Dedifferentiated amniotic fluid mesenchymal stem cell (primary cell): ENCODE measurements around the gene MTSS2.

Experiments used
- DNase-seq: peaks from one replicate; pipeline ENCODE4 v3.0.0-alpha.2; 2016; ENCODE audit errors: extremely low spot score

MTSS2 gene

DNA sequence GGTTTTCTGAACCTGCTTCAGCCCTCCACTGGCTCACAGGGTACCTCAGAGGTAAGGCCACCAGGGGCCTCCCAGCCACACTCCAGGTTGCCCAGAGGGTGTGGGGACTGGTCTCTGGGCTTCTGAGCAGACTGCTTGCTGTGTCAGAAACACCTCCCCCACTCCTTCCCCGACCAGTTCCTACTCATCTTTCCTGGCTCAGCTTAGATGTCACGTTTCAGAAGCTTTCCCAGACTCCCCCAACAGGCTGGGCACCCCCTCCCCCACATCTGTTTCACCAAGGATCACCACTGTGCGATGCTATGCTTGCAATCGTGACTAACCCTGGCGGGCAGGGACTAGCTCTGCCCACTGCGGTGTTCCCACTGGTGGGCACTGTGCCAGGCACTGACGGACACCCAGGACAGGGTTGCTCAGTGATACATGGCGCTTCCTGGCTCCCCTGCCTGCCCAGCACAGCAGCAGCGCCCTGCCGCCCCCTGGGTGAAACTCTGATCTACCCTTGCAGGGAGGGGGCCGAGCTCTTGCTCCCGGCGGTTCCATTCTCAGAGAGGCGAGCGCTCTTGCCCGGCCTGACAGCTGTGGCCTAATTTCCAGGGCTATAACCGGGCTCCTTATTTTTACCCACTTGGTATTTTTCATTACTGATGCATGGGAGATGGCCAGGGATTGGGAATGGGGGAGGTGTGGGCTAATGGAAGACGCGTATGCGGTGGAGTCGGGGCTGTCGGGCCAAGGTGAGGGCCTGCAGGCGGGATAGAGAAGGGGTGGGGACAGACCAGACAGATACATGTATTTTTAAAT lies 29.4 kb upstream of the MTSS2 start:
- DNase-seq: peak; percentile 91

DNA sequence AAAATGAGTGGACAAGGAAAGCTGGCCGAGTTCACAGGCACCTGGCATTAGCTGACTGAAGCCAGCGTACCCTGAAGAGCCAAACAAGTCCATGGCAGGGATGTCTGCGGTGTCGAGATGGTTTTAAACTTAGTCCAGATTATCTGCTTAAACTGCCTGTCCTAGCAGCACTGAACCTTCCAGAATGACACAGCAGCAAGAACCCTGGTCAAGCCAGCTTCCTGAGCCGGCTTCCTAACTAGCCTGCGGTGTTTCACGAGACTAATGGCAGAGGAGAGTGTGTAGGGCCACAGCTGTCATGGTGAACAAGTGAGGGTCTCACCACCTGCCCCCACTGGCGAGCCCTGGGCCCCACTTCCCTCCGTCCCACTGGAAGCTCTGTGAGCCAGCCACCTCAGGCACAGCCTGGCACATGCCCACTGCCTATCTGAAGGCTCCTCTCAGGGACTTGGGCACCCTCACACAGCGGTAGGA lies 28.8 kb upstream of the MTSS2 start:
- DNase-seq: no peak

- no peak for DNase-seq
These were observed 28.0 kb upstream of the MTSS2 start for GRCh38 chr16:70713824-70714223.

DNA sequence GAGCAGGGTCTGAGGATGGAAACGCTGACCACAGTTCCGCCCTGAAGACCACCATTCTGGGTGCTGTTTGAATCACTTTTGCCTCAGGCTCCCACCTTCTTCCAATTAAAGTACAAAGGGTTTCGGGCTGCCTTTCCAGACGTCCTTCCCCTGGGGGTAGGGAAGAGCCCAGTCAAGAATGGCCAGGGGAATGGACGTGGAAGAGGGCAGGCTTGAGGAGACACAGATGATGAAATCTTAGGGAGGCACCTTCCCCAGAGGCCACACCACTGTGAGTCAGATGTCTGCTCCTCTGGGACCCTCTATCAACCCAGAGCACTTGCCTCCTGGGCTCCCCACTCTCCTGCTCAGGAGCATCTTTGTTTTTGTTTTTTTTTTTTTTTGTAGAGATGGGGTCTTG lies 27.5 kb upstream of the MTSS2 start:
- no peak for DNase-seq

DNA sequence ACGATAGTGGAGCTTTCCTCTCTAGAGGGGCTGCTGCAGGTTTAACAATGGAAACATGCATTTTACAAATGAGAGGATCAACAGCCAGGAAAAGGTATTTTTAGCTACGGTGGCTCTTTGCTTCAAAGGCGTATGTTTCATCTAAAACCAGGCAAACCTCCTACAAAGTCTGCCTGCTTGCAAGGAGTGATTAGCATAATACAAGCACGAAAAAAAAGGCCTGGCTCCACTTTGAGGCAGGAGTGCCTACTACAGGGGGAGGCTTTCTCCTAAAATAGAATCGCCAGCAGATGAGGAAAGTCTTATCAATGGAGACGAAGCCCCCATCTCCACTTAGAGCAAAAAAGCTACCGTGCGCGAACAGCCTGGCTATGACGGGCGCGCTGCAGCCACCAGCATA lies 27.1 kb upstream of the MTSS2 start:
- DNase-seq: no peak

- no peak for DNase-seq
These were observed 26.5 kb upstream of the MTSS2 start for GRCh38 chr16:70712359-70712758.

- DNase-seq: no peak
These were observed 25.6 kb upstream of the MTSS2 start for GRCh38 chr16:70711211-70712031.

DNA sequence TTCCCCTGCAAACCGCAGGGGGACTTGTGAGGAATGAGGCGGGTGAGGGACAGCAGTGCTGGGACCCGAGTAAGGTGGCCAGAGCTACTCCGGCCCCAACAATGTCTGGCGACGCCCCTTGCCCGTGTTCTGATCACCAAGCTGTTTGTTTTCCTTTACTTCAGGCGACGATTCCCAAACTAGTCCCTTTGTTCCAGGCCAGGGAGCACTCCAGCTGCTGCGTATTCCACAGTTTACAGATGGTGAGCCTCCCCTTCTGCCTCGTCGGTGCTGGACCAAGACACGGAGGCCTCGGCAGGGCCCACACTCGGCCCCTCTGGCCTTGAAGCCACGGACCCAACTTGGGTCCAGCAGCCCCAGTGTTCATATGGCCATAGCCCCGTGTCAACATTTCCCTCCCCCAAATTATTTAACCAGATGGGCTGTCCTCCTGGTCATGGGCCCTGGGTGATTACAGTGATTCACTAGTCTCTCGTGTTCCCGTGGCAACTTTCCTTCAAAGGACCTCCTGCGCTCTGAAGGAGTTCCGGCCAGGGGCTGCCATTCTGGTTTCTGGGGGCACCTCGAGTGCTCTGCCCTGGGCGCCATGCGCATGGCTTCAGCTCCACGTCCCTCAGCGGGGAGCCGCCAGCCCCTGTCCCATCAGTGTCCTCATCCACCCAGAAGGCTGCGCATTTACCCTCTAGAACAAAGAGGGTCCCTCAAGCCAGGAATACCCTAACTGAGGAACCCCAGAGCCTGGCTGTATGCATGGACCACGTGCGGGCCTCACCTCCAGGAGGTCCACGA lies 24.8 kb upstream of the MTSS2 start:
- DNase-seq: no peak

GRCh38 chr16:70709942-70710341 lies 24.1 kb upstream of the MTSS2 start:
- no peak for DNase-seq

GRCh38 chr16:70709457-70709856 lies 23.6 kb upstream of the MTSS2 start:
- DNase-seq: no peak

GRCh38 chr16:70708366-70709246 lies 22.8 kb upstream of the MTSS2 start:
- DNase-seq: no peak

DNA sequence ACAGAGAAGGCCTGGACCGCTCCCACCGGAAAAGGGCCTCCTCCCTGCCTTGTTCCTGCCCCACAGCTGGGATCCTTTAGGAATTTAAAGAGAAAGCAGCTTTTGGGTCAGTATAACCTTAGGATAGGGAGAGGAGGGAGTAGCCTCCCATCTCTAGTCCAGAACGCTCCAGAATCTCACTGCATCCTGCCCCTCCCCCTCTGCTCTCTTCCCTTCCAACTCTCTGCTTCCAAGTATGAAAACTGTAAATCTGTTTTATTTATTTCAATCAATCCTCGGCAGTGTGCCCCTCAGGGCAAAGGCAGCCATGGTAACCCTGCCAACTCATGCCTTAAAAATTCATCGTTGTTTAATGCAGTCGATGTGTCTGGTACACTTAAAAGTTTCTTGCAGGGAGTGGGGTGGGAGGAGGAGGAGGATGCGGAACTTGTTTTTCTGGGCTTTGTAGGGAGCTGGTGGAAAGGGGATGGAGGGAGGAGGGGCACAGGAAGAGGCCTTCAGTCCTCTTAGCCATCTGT lies 21.2 kb upstream of the MTSS2 start:
- peak; percentile 91 for DNase-seq

DNA sequence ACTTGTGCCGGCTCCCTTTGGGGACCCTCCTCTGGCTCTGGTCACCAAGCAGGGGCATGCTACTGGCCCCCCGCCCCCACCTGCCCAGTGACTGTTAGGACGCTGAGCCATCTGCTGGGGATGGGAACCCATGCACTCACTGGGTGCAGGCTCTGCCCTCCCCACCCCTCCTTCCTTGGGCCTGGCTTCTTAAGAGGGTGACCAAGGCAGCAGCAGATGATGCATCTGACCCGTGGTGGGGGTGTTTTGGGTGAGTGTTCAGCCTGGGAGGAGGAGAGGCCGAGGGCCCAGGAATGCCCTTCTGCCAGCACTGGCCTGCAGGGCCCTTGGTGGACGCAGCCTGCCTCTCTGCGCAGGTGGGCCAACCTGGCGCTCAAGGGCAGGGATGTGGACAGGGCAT lies 19.2 kb upstream of the MTSS2 start:
- no peak for DNase-seq

GRCh38 chr16:70704586-70704985 lies 18.7 kb upstream of the MTSS2 start:
- no peak for DNase-seq

DNA sequence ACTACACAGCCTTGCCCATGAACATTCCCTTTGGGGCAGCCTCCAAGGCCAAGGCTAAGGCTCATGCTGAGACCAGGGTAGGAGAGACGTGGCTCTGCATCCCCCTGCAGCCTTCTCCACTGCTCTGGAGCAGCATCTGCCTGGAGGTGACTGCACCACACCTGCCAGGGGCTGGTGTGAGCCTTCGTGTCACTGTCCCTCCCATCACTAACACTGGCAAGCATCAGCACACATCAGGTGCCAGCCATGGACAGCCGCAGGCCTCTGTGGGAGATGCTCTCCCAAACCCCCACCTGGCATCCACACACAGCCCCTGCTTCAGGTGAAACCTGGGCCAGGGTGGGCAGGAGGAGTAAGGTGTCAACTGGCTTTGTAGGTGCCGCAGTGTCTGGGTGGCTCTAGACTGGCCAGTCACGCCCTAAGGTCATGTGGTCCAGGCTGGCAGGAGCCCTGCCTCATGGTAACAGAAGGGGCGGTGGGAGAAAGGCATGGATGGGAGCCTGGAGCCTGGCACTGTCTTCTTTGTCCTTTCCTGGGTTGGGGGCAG lies 18.1 kb upstream of the MTSS2 start:
- no peak for DNase-seq

DNA sequence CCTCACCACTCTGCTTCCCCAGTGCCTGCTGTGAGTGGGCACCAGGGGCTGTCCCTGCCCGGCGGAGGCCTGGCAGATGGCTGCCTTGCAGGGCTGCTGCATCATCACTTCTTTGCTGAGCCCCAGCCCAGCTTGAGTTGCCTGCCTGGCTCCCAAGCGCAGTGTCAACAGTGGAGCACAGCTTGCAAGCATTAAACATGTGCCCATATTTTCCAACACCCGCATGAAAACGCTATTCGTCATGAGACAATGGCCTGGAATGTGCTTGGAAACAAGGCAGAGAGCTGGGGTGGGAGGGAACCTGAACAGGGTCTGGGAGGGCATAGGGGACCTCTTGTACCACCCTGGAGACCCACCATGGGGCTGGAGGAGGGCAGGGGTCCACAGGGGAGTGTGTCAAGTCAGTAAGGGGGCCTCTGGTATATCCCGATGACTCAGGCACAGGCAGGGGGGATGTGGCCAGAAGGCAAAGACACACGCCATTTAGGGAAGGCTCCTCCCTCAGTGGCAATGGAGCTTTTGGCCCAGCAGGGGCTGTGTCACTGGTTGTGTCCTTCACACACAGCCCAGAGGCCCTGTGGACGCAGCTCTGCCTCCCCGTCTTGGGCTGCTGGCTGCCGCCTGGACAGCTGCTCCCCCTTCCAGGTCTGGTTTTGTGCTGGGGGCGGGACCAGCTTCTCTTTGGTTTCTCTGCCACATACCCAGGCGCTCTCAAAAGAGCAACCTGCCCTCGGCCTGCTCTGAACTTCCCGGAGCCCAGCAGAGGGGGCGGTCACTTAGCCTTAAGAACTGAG lies 17.4 kb upstream of the MTSS2 start:
- peak; percentile 91 for DNase-seq

GRCh38 chr16:70702624-70703023 lies 16.8 kb upstream of the MTSS2 start:
- no peak for DNase-seq

DNA sequence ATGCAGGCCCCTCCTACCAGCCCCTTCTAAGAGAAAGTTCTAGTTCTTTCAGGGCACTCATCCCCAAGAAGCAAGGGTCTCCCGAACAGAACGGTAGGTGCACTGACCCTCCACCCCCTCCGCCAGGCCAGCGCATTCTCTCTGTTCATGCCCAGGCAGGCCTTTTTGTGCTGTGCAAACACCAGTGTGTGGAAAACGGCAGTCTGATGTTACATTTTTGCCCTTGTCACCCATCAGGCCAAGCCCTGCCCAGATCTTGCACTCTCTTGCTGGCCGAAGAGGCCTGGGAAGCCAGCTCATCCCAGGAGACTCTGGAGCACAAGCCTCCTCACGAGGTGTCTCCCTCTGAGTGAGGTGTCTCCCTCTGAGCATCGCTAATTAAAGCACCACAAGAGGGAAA lies 16.1 kb upstream of the MTSS2 start:
- no peak for DNase-seq

DNA sequence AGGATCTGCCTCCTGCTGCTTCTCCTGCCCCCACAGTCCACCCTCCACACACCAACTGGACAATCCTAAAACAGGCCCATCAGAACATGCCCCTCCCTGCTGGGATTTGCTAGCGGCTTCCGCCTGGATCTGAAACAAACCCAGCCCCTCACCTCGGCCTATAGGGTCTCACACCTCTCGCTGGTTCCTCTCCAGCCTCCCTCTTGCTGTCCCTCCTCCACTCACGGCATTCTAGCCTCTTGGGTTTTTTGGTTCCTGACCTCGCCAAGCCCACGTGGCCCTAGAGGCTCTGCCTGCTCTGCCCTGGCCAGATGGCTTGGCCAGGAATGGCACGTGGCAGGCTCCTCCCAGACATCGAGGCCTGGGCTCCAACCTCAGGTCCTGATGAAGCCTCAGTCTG lies 15.7 kb upstream of the MTSS2 start:
- no peak for DNase-seq

GRCh38 chr16:70701036-70701435 lies 15.2 kb upstream of the MTSS2 start:
- no peak for DNase-seq
